OCI-M2 (cell line): ENCODE results near the gene LYPD5.
"Not testable (repeated sequence)": the region's sequence is repeated elsewhere in the genome, so short reads cannot be mapped to it uniquely, and the experiment has no call there.

Experiments
- DNase-seq: peaks from one replicate; lab custom pipeline; 2025; ENCODE audit not compliant: unreplicated experiment; lab: John Stamatoyannopoulos, UW

Gene LYPD5

GRCh38 chr19:43806401-43806800 lies 4.2 kb upstream of the LYPD5 start:
- DNase-seq: not testable (repeated sequence)

GRCh38 chr19:43804432-43804831 lies 2.2 kb upstream of the LYPD5 start:
- no peak for DNase-seq

GRCh38 chr19:43799502-43800142 lies 2.6 kb downstream of the LYPD5 start:
- no peak for DNase-seq

GRCh38 chr19:43798546-43799409 lies 3.5 kb downstream of the LYPD5 start:
- no peak for DNase-seq

GRCh38 chr19:43798026-43798545 lies 4.2 kb downstream of the LYPD5 start:
- no peak for DNase-seq

GRCh38 chr19:43797556-43797955 lies 4.7 kb downstream of the LYPD5 start:
- DNase-seq: no peak

GRCh38 chr19:43797118-43797517 lies 5.1 kb downstream of the LYPD5 start:
- DNase-seq: no peak

GRCh38 chr19:43790587-43790986 lies 11.7 kb downstream of the LYPD5 start:
- no peak for DNase-seq

GRCh38 chr19:43789029-43789428 lies 13.2 kb downstream of the LYPD5 start:
- no peak for DNase-seq

- no peak for DNase-seq
These were observed 15.6 kb downstream of the LYPD5 start for GRCh38 chr19:43786665-43787064.

GRCh38 chr19:43784981-43785808 lies 17.1 kb downstream of the LYPD5 start:
- DNase-seq: peak; percentile 70

- no peak for DNase-seq
These were observed 17.8 kb downstream of the LYPD5 start for GRCh38 chr19:43784241-43784980.

GRCh38 chr19:43783636-43784035 lies 18.6 kb downstream of the LYPD5 start:
- DNase-seq: no peak

GRCh38 chr19:43782689-43783231 lies 19.5 kb downstream of the LYPD5 start:
- no peak for DNase-seq

GRCh38 chr19:43782311-43782660 lies 20.0 kb downstream of the LYPD5 start:
- no peak for DNase-seq

GRCh38 chr19:43781630-43782310 lies 20.5 kb downstream of the LYPD5 start:
- no peak for DNase-seq

GRCh38 chr19:43780706-43781525 lies 21.3 kb downstream of the LYPD5 start, which contains the start of gene KCNN4:
KCNN4 (minus strand) TSS chr19:43780973; CDS start chr19:43780861, 112 bp downstream.
- DNase-seq: no peak

- no peak for DNase-seq
These were observed 22.4 kb downstream of the LYPD5 start for GRCh38 chr19:43779820-43780219.
